Mesenchymal stem cell (in vitro differentiated cells and primary cell): ENCODE results near the gene GPX1.
A peak's percentile ranks its signal among the peaks of the same experiment; 100 is the strongest.

Experiments used
- DNase-seq: peaks from one replicate; pipeline ENCODE4 v3.0.0-alpha.2; 2013
- H2AFZ ChIP-seq: one replicate; pipeline ENCODE4 v1.6.1; 2013; ENCODE audit warnings: low read depth, mild to moderate bottlenecking, control low read depth, inconsistent platforms, low read length, moderate library complexity
- H2AK5ac ChIP-seq: 2 replicates; pipeline ENCODE4 v1.6.1; 2013; ENCODE audit warnings: low read length, moderate library complexity, mild to moderate bottlenecking, inconsistent platforms; ENCODE audit not compliant: severe bottlenecking
- H2BK120ac ChIP-seq: one replicate; pipeline ENCODE4 v1.6.1; 2013; ENCODE audit warnings: low read depth, mild to moderate bottlenecking, inconsistent platforms, low read length, moderate library complexity
- H2BK12ac ChIP-seq, 2 experiments: one replicate each; pipeline ENCODE4 v1.6.1; 2013; ENCODE audit warnings: inconsistent platforms in 2 of 2, low read length in 2 of 2, mild to moderate bottlenecking in 2 of 2, moderate library complexity in 2 of 2, control low read depth in 1 of 2
- H2BK15ac ChIP-seq: one replicate; pipeline ENCODE4 v1.6.1; 2013; ENCODE audit warnings: mild to moderate bottlenecking, low read depth, inconsistent platforms; ENCODE audit not compliant: poor library complexity, severe bottlenecking
- H2BK5ac ChIP-seq: 2 replicates; pipeline ENCODE4 v1.6.1; 2013; ENCODE audit warnings: low read depth, mild to moderate bottlenecking, low read length, control low read depth, inconsistent platforms; ENCODE audit not compliant: poor library complexity, severe bottlenecking
- H3K14ac ChIP-seq, 2 experiments: one replicate each; pipeline ENCODE4 v1.6.1; 2013; ENCODE audit warnings: inconsistent platforms in 2 of 2, low read length in 2 of 2, control low read depth in 1 of 2, mild to moderate bottlenecking in 1 of 2, moderate library complexity in 1 of 2
- H3K18ac ChIP-seq, 2 experiments: one replicate each; pipeline ENCODE4 v1.6.1; 2013; ENCODE audit warnings: inconsistent platforms in 2 of 2, low read length in 2 of 2, control low read depth in 1 of 2, low read depth in 1 of 2, mild to moderate bottlenecking in 1 of 2
- H3K23ac ChIP-seq, 2 experiments: one replicate each; pipeline ENCODE4 v1.6.1; 2013; ENCODE audit warnings: inconsistent platforms in 2 of 2, low read length in 2 of 2, mild to moderate bottlenecking in 2 of 2, moderate library complexity in 2 of 2, control low read depth in 1 of 2
- H3K27ac ChIP-seq: 2 replicates; pipeline ENCODE4 v1.5.1; 2013; ENCODE audit warnings: mild to moderate bottlenecking, moderate library complexity, low read length, control low read depth, inconsistent platforms; ENCODE audit not compliant: poor library complexity, severe bottlenecking
- H3K27me3 ChIP-seq, 2 experiments: 2 replicates each; pipeline versions ENCODE4 v1.6.1 to v1.7.0; 2013; ENCODE audit warnings: low read length in 2 of 2, mild to moderate bottlenecking in 2 of 2, moderate library complexity in 2 of 2, control low read depth in 1 of 2, inconsistent platforms in 1 of 2; ENCODE audit not compliant: control insufficient read depth in 1 of 2, insufficient read depth in 1 of 2
- H3K36me3 ChIP-seq, 2 experiments: 2 replicates each; pipeline versions ENCODE4 v1.6.1 to v1.7.0; 2013; ENCODE audit warnings: low read length in 2 of 2, control low read depth in 1 of 2, inconsistent platforms in 1 of 2, low read depth in 1 of 2, mild to moderate bottlenecking in 1 of 2; ENCODE audit not compliant: insufficient read depth in 2 of 2, control insufficient read depth in 1 of 2
- H3K4ac ChIP-seq, 2 experiments: one replicate each; pipeline ENCODE4 v1.6.1; 2013; ENCODE audit warnings: inconsistent platforms in 2 of 2, low read length in 2 of 2, mild to moderate bottlenecking in 2 of 2, moderate library complexity in 2 of 2, control low read depth in 1 of 2, low read depth in 1 of 2
- H3K4me1 ChIP-seq: 2 replicates; pipeline ENCODE4 v1.6.1; 2013; ENCODE audit warnings: low read depth, low read length, control low read depth; ENCODE audit not compliant: control insufficient read depth, insufficient read depth
- H3K4me2 ChIP-seq: 2 replicates; pipeline ENCODE4 v1.6.1; 2013; ENCODE audit warnings: low read length, mild to moderate bottlenecking, inconsistent platforms; ENCODE audit not compliant: poor library complexity, severe bottlenecking
- H3K4me3 ChIP-seq, 2 experiments: 2 replicates each; pipeline versions ENCODE4 v1.5.1 to v1.7.0; 2013; ENCODE audit warnings: low read length in 2 of 2, mild to moderate bottlenecking in 2 of 2, control low read depth in 1 of 2, low read depth in 1 of 2; ENCODE audit not compliant: insufficient read depth in 1 of 2
- H3K79me1 ChIP-seq: replicated peaks from 2 replicates; pipeline ENCODE4 v1.6.1; 2013; ENCODE audit warnings: mild to moderate bottlenecking, control low read depth, low read length, inconsistent platforms; ENCODE audit not compliant: poor library complexity, severe bottlenecking
- H3K9ac ChIP-seq: 2 replicates; pipeline ENCODE4 v1.7.0; 2013; ENCODE audit warnings: mild to moderate bottlenecking, low read length, moderate library complexity
- H3K9me3 ChIP-seq: 2 replicates; pipeline ENCODE4 v1.7.0; 2013; ENCODE audit warnings: mild to moderate bottlenecking, low read length; ENCODE audit not compliant: control insufficient read depth
- H4K8ac ChIP-seq: one replicate; pipeline ENCODE4 v1.6.1; 2013; ENCODE audit warnings: inconsistent platforms, mild to moderate bottlenecking, low read length, moderate library complexity
- H4K91ac ChIP-seq: one replicate; pipeline ENCODE4 v1.6.1; 2013; ENCODE audit warnings: mild to moderate bottlenecking, low read length, inconsistent platforms
- whole genome bisulfite sequencing: methylation state at CpG from one replicate; pipeline ENCODE4 v1.1.7; 2013; ENCODE audit warnings: mixed read lengths; 5-methylcytosine and 5-hydroxymethylcytosine counted together

The GPX1 gene

DNA sequence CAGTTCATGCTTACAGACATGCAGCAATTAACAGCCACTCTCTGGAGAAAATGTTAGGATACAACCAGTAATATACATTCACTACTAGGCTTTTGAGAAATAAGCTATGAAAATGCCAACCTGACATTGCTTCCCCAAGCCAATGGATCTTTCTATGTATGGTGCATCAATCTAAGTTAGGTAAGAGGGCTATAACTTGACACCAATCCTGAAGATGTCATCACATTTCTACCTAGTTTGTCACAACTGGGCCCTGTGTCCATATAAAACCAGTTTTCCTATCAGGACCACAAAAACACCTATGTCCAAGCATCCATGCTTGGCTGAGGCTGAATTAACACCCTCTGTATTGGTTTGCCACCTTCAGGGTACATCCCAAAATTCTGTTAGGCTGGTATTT lies 13.8 kb upstream of the GPX1 start:
- Histone ChIP-seq H3K27me3 (no peaks in the 10 kb centered on the region), H2AK5ac (no peak overlapping the region), H2AFZ (no peak overlapping the region), H3K27ac (no peak overlapping the region), H3K18ac (no peak overlapping the region), H4K91ac (no peak overlapping the region), H3K9ac (no peak overlapping the region), H3K14ac (no peak overlapping the region), H3K4me3 (no peak overlapping the region), H3K4ac (no peak overlapping the region), H3K36me3 (peaks cover 54 to 69% of the 10 kb centered on the region in 2 experiments), H3K79me1 (peaks cover 6% of the 10 kb centered on the region), H4K8ac (no peak overlapping the region), H2BK120ac (peak overlapping the region; percentile 34), H2BK5ac (no peak overlapping the region), H3K4me2 (no peak overlapping the region), H3K23ac (no peak overlapping the region), H3K4me1 (no peaks in the 10 kb centered on the region), H2BK12ac (no peak overlapping the region), H2BK15ac (no peak overlapping the region), H3K9me3 (no peaks in the 10 kb centered on the region)
- DNase-seq = no peak

DNA sequence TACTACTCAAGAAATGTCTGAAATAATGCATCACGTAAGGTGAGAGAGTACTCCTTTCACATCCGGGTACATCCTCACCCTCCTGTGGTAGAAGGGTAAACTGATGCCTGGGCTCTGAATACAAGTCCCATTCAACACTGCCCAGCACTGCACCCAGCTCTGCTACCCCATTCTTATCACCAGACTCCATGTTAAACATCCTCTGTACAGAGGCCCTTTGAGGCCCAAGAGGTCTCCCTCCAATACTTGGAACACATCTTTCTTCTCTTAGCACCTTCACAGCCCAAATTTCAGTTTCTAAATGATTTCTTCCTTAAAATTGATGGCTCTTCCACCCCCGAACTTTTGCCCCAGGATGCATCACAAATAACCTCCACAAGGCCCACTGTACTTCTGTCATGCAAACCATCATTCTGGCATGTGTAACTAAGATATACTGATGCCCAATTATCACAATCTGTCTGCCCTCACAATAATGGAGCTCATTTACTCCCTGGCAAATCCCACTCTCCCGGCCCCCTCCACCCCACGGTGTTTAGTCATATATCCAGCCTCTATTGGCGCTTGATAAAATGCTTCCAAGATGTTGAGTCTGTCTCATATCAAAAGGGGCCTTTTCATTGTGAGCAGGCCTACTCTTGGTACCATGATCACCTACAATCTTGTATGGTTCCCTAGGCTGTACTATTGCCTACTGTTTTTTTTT lies 12.6 kb upstream of the GPX1 start:
- no peak overlapping the region for H3K27ac ChIP-seq
- no peak overlapping the region for H4K91ac ChIP-seq
- no peak overlapping the region for H3K4me2 ChIP-seq
- H3K27me3 ChIP-seq = no peaks in the 10 kb centered on the region
- no peak overlapping the region for H4K8ac ChIP-seq
- 96% methylated on average over 6 of the region's 6 CpGs for WGBS
- H3K9ac ChIP-seq = no peak overlapping the region
- no peak overlapping the region for H3K14ac ChIP-seq
- H2BK120ac ChIP-seq = no peak overlapping the region
- no peak overlapping the region for H2BK15ac ChIP-seq
- peaks cover 61 to 81% of the 10 kb centered on the region in 2 experiments for H3K36me3 ChIP-seq
- no peaks in the 10 kb centered on the region for H3K4me1 ChIP-seq
- DNase-seq = no peak
- H3K79me1 ChIP-seq = peaks cover 6% of the 10 kb centered on the region
- H3K23ac ChIP-seq = no peak overlapping the region
- H3K9me3 ChIP-seq = no peaks in the 10 kb centered on the region
- no peak overlapping the region for H2BK12ac ChIP-seq
- H3K4me3 ChIP-seq = no peak overlapping the region
- H3K18ac ChIP-seq = no peak overlapping the region
- no peak overlapping the region for H2AK5ac ChIP-seq
- no peak overlapping the region for H2AFZ ChIP-seq
- no peak overlapping the region for H3K4ac ChIP-seq
- no peak overlapping the region for H2BK5ac ChIP-seq

DNA sequence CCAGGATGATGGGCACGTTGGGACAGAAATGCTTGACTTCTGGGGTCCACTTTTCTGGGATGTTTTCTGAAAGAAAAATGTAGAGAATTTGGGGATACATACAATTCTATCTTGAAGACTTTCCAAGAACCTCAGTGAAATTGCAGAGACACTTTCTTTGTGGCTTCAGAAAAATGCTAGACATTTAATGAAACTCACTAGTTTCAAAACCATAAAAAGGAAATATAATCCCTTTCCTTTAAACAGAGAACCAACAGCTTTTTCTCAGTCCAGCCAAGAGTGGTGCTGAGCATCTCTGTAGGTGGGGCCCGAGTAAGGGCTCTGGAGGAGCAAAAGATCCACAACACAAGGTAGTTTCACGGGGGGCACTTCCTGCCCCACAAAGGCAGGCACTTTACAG lies 4.4 kb upstream of the GPX1 start:
- Histone ChIP-seq H3K4me2 (no peak overlapping the region), H3K4me3 (no peak overlapping the region), H3K4ac (no peak overlapping the region), H3K4me1 (peaks cover 21% of the 10 kb centered on the region), H3K79me1 (peaks cover 5% of the 10 kb centered on the region), H3K9ac (no peak overlapping the region), H4K8ac (peak overlapping the region; percentile 19), H3K36me3 (peaks cover 59 to 79% of the 10 kb centered on the region in 2 experiments), H2BK15ac (no peak overlapping the region), H3K23ac (no peak overlapping the region), H3K27ac (peak overlapping the region; percentile 54), H3K18ac (no peak overlapping the region), H3K9me3 (no peaks in the 10 kb centered on the region), H3K27me3 (no peaks in the 10 kb centered on the region), H2BK12ac (no peak overlapping the region), H2BK5ac (no peak overlapping the region), H2AFZ (no peak overlapping the region), H2AK5ac (no peak overlapping the region), H4K91ac (no peak overlapping the region), H2BK120ac (no peak overlapping the region), H3K14ac (no peak overlapping the region)
- no peak for DNase-seq
- 90% methylated on average over 2 of the region's 3 CpGs for WGBS

DNA sequence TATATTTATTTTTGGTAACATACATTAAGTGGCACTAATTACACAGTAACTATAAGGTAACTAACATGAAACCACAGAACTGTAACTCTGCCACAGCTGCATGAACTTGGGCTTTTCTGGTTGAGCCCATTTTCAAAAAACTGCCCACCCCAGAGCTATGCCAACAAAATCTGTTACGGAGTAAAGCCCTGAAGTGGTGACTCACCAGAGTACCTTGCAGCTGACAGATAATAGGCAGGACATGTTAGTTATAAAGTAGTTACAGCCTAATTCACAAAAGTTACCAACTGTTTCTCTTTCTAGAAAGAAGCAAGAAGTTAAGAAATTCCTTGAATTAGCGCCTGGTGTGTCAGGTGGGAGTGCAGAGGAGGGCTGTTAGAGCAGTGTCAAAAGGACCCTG lies 1.5 kb upstream of the GPX1 start:
- no peak overlapping the region for H4K91ac ChIP-seq
- peaks cover 29% of the 10 kb centered on the region for H3K4me1 ChIP-seq

More for the DNA sequence above, 1.5 kb upstream of the GPX1 start:
- peak overlapping the region; percentile 94 for H3K9ac ChIP-seq
- peak overlapping the region; percentile 81 for H3K27ac ChIP-seq
- peaks cover 10% of the 10 kb centered on the region for H3K79me1 ChIP-seq
- H3K23ac ChIP-seq = no peak overlapping the region
- H2AK5ac ChIP-seq = no peak overlapping the region
- H3K4ac ChIP-seq = no peak overlapping the region
- peak; percentile 52 for DNase-seq
- no peak overlapping the region for H3K4me2 ChIP-seq
- no peak overlapping the region for H4K8ac ChIP-seq
- no peak overlapping the region for H2BK15ac ChIP-seq
- peaks cover 61 to 74% of the 10 kb centered on the region in 2 experiments for H3K36me3 ChIP-seq
- no peak overlapping the region for H3K18ac ChIP-seq
- no peak overlapping the region for H2BK120ac ChIP-seq
- no peak overlapping the region for H2AFZ ChIP-seq
- no peaks in the 10 kb centered on the region for H3K27me3 ChIP-seq
- H2BK12ac ChIP-seq = no peak overlapping the region
- H2BK5ac ChIP-seq = no peak overlapping the region
- 43% methylated on average over 2 of the region's 2 CpGs for WGBS
- H3K14ac ChIP-seq = no peak overlapping the region
- no peaks in the 10 kb centered on the region for H3K9me3 ChIP-seq
- H3K4me3 ChIP-seq = peak overlapping the region in 1 of 2 experiments; percentile 71
